NT2/D1 (cell line): Measurements from ENCODE around the gene RHBDD1.

Experiments used
- DNase-seq: peaks from one replicate; pipeline ENCODE4 v3.0.0-alpha.2; 2011; ENCODE audit warnings: low read depth, low spot score
- H3K27me3 ChIP-seq: 2 replicates; pipeline ENCODE4 v1.6.0; 2011; ENCODE audit warnings: mild to moderate bottlenecking; ENCODE audit not compliant: insufficient read length, insufficient read depth
- H3K36me3 ChIP-seq: 2 replicates; pipeline ENCODE4 v1.6.1; 2011; ENCODE audit warnings: mild to moderate bottlenecking, low read length, mixed read lengths; ENCODE audit not compliant: insufficient read depth, insufficient read length
- H3K4me1 ChIP-seq: 2 replicates; pipeline ENCODE4 v1.5.1; 2011; ENCODE audit not compliant: insufficient read depth, insufficient read length
- H3K4me3 ChIP-seq: 2 replicates; pipeline ENCODE4 v1.5.1; 2011; ENCODE audit warnings: low read depth; ENCODE audit not compliant: insufficient read length
- H3K9ac ChIP-seq: 2 replicates; pipeline ENCODE4 v1.6.0; 2011; ENCODE audit warnings: low read depth; ENCODE audit not compliant: insufficient read length
- H3K9me3 ChIP-seq: 2 replicates; pipeline ENCODE4 v1.5.1; 2011; ENCODE audit warnings: mild to moderate bottlenecking, low read length; ENCODE audit not compliant: insufficient read depth
- SUZ12 ChIP-seq: IDR thresholded peaks from 2 replicates; pipeline ENCODE4 v1.6.1; 2011; ENCODE audit not compliant: insufficient read length, insufficient read depth; ENCODE audit errors: extremely low read depth
- YY1 ChIP-seq: IDR thresholded peaks from 2 replicates; pipeline ENCODE4 v1.6.1; 2011; ENCODE audit not compliant: insufficient read length, insufficient read depth
- ZNF274 ChIP-seq: IDR thresholded peaks from 2 replicates; pipeline ENCODE4 v1.6.1; 2011; ENCODE audit warnings: mild to moderate bottlenecking, low read depth, low read length

Gene RHBDD1

GRCh38 chr2:226791487-226792081 is 44.3 kb upstream of the RHBDD1 start:
- no peak for TF ChIP-seq YY1
- TF ChIP-seq SUZ12: no peak
- TF ChIP-seq ZNF274: no peak
- Histone ChIP-seq H3K36me3 (peaks cover 35% of the 10 kb centered on the region), H3K4me3 (peak overlapping the region; percentile 52), H3K27me3 (no peaks in the 10 kb centered on the region), H3K4me1 (no peaks in the 10 kb centered on the region), H3K9ac (peak overlapping the region; percentile 73), H3K9me3 (no peaks in the 10 kb centered on the region)
- DNase-seq: peak; percentile 62

GRCh38 chr2:226792155-226792881 is 43.5 kb upstream of the RHBDD1 start:
- H3K9ac ChIP-seq: peak overlapping the region; percentile 58
- H3K9me3 ChIP-seq: peaks cover 2% of the 10 kb centered on the region; the same call in 1 of the 2 replicates
- DNase-seq: no peak
- H3K36me3 ChIP-seq: peaks cover 42% of the 10 kb centered on the region
- H3K27me3 ChIP-seq: no peaks in the 10 kb centered on the region
- H3K4me1 ChIP-seq: peaks cover under 1% of the 10 kb centered on the region
- TF ChIP-seq YY1 (no peak), ZNF274 (no peak), SUZ12 (no peak)
- peak overlapping the region; percentile 36 for H3K4me3 ChIP-seq

GRCh38 chr2:226793646-226794045 is 42.2 kb upstream of the RHBDD1 start:
- no peaks in the 10 kb centered on the region for H3K27me3 ChIP-seq
- DNase-seq: no peak
- no peak overlapping the region for H3K9ac ChIP-seq
- H3K36me3 ChIP-seq: peaks cover 52% of the 10 kb centered on the region
- H3K9me3 ChIP-seq: peaks cover 12% of the 10 kb centered on the region; the same call in 1 of the 2 replicates
- TF ChIP-seq ZNF274: no peak
- TF ChIP-seq SUZ12: no peak
- no peak for TF ChIP-seq YY1
- H3K4me1 ChIP-seq: peaks cover 8% of the 10 kb centered on the region
- H3K4me3 ChIP-seq: no peak overlapping the region

GRCh38 chr2:226794196-226794661 is 41.6 kb upstream of the RHBDD1 start:
- H3K27me3 ChIP-seq: no peaks in the 10 kb centered on the region
- peaks cover 8% of the 10 kb centered on the region for H3K4me1 ChIP-seq
- peak overlapping the region; percentile 12 for H3K9ac ChIP-seq
- H3K9me3 ChIP-seq: peaks cover 12% of the 10 kb centered on the region; the same call in 1 of the 2 replicates
- no peak for TF ChIP-seq ZNF274
- no peak for TF ChIP-seq YY1
- TF ChIP-seq SUZ12: no peak
- no peak overlapping the region for H3K4me3 ChIP-seq
- peaks cover 52% of the 10 kb centered on the region for H3K36me3 ChIP-seq
- no peak for DNase-seq

- DNase-seq: no peak
- H3K4me3 ChIP-seq: no peak overlapping the region
- H3K27me3 ChIP-seq: no peaks in the 10 kb centered on the region
- H3K9me3 ChIP-seq: peaks cover 12% of the 10 kb centered on the region; the same call in 1 of the 2 replicates
- TF ChIP-seq YY1 (no peak), SUZ12 (no peak), ZNF274 (no peak)
- H3K9ac ChIP-seq: peak overlapping the region; percentile 12
- H3K36me3 ChIP-seq: peaks cover 48% of the 10 kb centered on the region
- peaks cover 8% of the 10 kb centered on the region for H3K4me1 ChIP-seq
Measured at GRCh38 chr2:226794751-226795171, 41.1 kb upstream of the RHBDD1 start.

GRCh38 chr2:226795281-226796011 is 40.4 kb upstream of the RHBDD1 start:
- H3K4me1 ChIP-seq: peaks cover 8% of the 10 kb centered on the region
- no peaks in the 10 kb centered on the region for H3K27me3 ChIP-seq
- TF ChIP-seq YY1: no peak
- TF ChIP-seq SUZ12: no peak
- no peak for TF ChIP-seq ZNF274
- peaks cover 12% of the 10 kb centered on the region; the same call in 1 of the 2 replicates for H3K9me3 ChIP-seq
- no peak overlapping the region for H3K9ac ChIP-seq
- no peak overlapping the region for H3K4me3 ChIP-seq
- DNase-seq: no peak
- H3K36me3 ChIP-seq: peaks cover 47% of the 10 kb centered on the region
